22Rv1 (cell line): ENCODE data around the gene NUP58.

Experiments
- CTCF ChIP-seq: fragments of 450-650 bp; IDR thresholded peaks from 2 replicates; pipeline ENCODE4 v1.5.1; 2017; ENCODE audit warnings: mild to moderate bottlenecking
- ZFX ChIP-seq: fragments of 450-650 bp; IDR thresholded peaks from 2 replicates; pipeline ENCODE4 v1.6.1; 2017; ENCODE audit warnings: antibody characterized with exemption, borderline replicate concordance

GRCh38 chr13:25365720-25366235 is 64.4 kb downstream of the NUP58 start:
- TF ChIP-seq CTCF (no peak), ZFX (no peak)
